GM12801 (cell line): ENCODE measurements around the gene ADIPOR1.

Experiments
- CTCF ChIP-seq: IDR thresholded peaks from one replicate; pipeline ENCODE4 v1.5.1; 2011; ENCODE audit warnings: control low read depth; ENCODE audit not compliant: insufficient read length; ENCODE audit errors: extremely low read depth

Gene ADIPOR1

GRCh38 chr1:202923533-202923932 lies 34.6 kb downstream of the ADIPOR1 start:
- TF ChIP-seq CTCF = no peak

GRCh38 chr1:202919615-202920014 lies 38.5 kb downstream of the ADIPOR1 start:
- TF ChIP-seq CTCF = no peak

- no peak for TF ChIP-seq CTCF
These were observed 43.0 kb downstream of the ADIPOR1 start for GRCh38 chr1:202915146-202915545.

GRCh38 chr1:202909494-202909893 lies 48.6 kb downstream of the ADIPOR1 start:
- TF ChIP-seq CTCF = no peak

- TF ChIP-seq CTCF = no peak
These were observed 49.1 kb downstream of the ADIPOR1 start for GRCh38 chr1:202908998-202909397.

DNA sequence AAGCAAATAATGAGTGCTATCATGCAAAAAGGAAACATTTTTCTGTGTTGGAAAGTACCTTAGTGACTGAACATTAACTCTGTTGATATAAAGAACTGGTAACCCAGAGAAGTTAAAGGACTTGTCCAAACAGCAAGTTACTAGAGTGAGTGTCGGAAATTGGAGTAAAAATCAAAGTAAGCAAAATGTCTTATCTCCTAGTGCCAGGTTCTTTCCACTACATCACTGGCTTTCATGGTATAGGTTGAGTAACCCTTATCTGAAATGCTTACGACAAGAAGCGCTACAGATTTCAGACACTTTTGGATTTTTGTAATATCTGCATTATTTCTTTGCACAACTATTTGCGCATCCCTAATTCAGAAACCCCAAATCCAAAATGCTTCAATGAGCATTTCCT lies 52.8 kb downstream of the ADIPOR1 start:
- TF ChIP-seq CTCF = no peak

DNA sequence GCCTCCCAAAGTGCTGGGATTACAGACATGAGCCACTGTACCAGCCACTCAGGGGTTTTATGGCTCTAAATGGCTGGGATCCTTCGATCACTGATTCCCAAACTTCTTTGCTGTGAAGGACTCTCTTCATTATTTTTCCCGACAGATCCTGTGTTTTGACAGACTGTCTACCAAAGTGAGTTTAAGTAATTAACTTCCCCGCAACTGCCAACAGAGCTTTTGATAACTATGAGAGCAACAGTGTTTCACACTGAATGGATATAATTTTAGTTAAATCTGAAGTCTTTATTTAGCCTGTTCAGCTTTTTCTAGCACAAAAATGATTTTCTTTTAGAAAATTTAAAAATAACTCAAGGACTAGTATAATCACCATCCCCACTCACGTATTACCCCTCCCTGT lies 56.6 kb downstream of the ADIPOR1 start:
- no peak for TF ChIP-seq CTCF

DNA sequence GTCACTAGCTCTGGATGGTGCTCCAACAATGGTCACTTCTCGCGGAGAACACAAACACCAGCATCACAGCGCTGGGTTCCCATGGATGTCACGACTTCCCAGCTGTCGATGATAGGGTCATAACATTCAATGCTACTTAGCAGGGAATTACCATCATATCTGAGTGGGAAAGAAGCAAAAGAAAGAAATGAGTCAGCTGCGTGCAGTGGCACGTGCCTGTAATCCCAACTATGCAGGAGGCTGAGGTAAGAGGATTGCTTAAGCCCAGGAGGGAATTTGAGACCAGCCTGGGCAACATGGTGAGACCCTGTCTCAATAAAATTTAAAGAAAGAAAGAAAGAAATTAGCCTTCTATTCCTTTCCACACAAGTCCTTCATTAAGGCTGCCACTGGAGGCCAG lies 65.6 kb downstream of the ADIPOR1 start:
- no peak for TF ChIP-seq CTCF
